Activated naive CD4-positive, alpha-beta T cell treated with anti-CD3 and anti-CD28 coated beads, Interleukin-2, amount 10 ng/mL, durations not matched to agents 7 days and 5 days (primary cell): Measurements from ENCODE around the gene ZNF732.
"Not testable (repeated sequence)": the region's sequence is repeated elsewhere in the genome, so short reads cannot be mapped to it uniquely, and the experiment has no call there.

Experiments used
- CTCF ChIA-PET: fragments of 350-600 bp; sonication (Branson Sonifier 250); formaldehyde crosslinking; loops from one replicate; lab custom pipeline; 2021; ENCODE audit warnings: antibody characterized with exemption; lab: Charles Lee
- DNase-seq: peaks from one replicate; pipeline ENCODE4 v3.0.0-alpha.2; 2020
- H3K27ac Mint-ChIP-seq: one replicate; pipeline ENCODE4 v1.8.0; 2021; ENCODE audit warnings: mild to moderate bottlenecking, moderate library complexity, mixed read lengths
- H3K27me3 Mint-ChIP-seq: one replicate; pipeline ENCODE4 v1.8.0; 2021; ENCODE audit warnings: mild to moderate bottlenecking, mixed read lengths
- H3K36me3 Mint-ChIP-seq: one replicate; pipeline ENCODE4 v1.8.0; 2021; ENCODE audit warnings: mixed read lengths
- H3K4me1 Mint-ChIP-seq: one replicate; pipeline ENCODE4 v1.8.0; 2021; ENCODE audit warnings: mixed read lengths
- H3K4me3 Mint-ChIP-seq: one replicate; pipeline ENCODE4 v1.8.0; 2021; ENCODE audit warnings: mild to moderate bottlenecking, moderate library complexity, mixed read lengths
- H3K9me3 Mint-ChIP-seq: one replicate; pipeline ENCODE4 v1.8.0; 2021; ENCODE audit warnings: mixed read lengths

ZNF732 gene

DNA sequence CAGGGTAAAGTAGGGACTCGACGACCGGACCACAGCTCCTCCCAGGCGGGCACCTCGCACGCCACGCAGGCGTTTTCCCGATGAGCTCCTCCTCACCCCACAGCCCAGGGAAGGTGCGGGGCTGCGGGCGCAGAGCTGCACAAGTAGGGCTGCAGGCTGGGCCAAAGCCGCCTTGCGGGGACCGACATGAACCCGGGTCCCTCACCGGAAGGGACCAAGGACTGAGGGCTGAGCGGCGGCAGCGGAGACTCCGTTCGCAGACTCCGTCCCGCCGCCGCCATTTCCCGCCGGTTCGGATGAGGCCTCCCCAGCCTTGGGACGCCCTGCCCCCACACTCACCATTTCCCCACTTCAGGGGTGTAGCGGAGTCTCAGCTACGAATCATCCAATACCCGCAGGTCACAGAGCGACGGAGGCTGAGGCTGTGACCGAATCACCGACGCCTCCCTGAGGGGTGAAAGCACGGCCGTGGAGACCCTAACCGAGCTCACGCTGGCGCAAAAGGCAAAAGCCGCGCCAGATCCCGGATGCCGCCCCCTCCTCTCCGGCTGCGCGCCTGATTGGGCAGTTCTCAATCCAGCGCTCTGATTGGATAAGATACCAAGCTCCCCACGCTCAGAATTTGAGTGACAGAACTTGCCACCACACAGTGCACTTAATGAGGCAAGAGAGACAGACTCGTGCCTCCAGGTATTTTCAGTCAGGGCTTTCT lies at the start of gene ZNF732:
Gene ZNF732, minus strand, starts transcription at position 506 of the 712 bp plus-strand sequence. Its CDS starts 164 bp downstream, at position 342.
- Mint-ChIP-seq H3K4me1 (peaks cover 13% of the 10 kb centered on the region), H3K27ac (no peak within 1 kb of the TSS), H3K9me3 (peaks cover 51% of the 10 kb centered on the region), H3K36me3 (peaks cover 7% of the 10 kb centered on the region), H3K4me3 (no peak within 1 kb of the TSS), H3K27me3 (peaks cover 26% of the 10 kb centered on the region)
- DNase-seq: no peak
- CTCF ChIA-PET: no interaction called here

DNA sequence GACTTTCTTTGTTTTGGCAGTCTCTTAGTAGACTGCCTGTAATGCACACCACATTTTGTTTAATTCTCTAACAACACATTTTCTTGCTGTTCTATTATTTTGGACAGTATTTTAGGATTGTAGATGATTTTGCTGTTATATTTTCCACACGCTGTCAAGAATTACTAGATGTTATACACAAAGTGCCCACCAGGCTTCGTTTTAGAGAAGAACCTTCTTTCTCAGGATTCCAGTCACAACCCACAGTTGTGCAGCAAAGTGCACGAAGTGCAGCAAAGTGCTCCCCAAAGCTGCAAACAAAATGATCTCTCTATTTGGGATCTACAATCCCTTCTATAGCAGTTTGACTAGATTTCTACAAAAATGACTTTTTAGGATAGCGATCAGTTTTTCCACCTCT lies 34.7 kb upstream of the ZNF732 start:
- peaks cover 60% of the 10 kb centered on the region for H3K9me3 Mint-ChIP-seq
- H3K36me3 Mint-ChIP-seq: peaks cover 82% of the 10 kb centered on the region
- peaks cover 35% of the 10 kb centered on the region for H3K4me1 Mint-ChIP-seq
- peaks cover 4% of the 10 kb centered on the region for H3K27me3 Mint-ChIP-seq
- H3K4me3 Mint-ChIP-seq: no peak overlapping the region
- H3K27ac Mint-ChIP-seq: no peak overlapping the region
- CTCF ChIA-PET: no interaction called here
- no peak for DNase-seq

DNA sequence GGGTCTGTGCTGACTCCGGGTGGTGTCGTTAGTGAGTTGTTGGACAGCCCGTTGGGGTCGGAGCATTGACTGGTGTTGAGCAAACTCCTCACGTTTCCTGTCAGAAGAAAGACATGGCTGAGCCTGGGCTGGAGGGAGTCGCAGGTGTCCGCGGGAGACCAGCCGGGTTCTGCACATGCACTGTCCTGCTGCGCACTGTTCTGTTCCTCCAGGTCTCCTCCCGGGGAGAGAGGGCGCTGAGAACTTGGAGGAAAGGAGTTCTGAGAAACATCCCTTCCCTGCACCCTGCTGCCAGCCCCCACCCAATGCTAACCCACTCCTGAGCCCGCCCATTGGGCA lies 33.5 kb upstream of the ZNF732 start:
- peaks cover 62% of the 10 kb centered on the region for H3K9me3 Mint-ChIP-seq
- no peak for DNase-seq
- CTCF ChIA-PET: no interaction called here
- H3K36me3 Mint-ChIP-seq: peaks cover 78% of the 10 kb centered on the region
- H3K27me3 Mint-ChIP-seq: peaks cover 4% of the 10 kb centered on the region
- H3K4me3 Mint-ChIP-seq: peak overlapping the region; percentile 99
- H3K27ac Mint-ChIP-seq: peak overlapping the region; percentile 99
- peaks cover 35% of the 10 kb centered on the region for H3K4me1 Mint-ChIP-seq

DNA sequence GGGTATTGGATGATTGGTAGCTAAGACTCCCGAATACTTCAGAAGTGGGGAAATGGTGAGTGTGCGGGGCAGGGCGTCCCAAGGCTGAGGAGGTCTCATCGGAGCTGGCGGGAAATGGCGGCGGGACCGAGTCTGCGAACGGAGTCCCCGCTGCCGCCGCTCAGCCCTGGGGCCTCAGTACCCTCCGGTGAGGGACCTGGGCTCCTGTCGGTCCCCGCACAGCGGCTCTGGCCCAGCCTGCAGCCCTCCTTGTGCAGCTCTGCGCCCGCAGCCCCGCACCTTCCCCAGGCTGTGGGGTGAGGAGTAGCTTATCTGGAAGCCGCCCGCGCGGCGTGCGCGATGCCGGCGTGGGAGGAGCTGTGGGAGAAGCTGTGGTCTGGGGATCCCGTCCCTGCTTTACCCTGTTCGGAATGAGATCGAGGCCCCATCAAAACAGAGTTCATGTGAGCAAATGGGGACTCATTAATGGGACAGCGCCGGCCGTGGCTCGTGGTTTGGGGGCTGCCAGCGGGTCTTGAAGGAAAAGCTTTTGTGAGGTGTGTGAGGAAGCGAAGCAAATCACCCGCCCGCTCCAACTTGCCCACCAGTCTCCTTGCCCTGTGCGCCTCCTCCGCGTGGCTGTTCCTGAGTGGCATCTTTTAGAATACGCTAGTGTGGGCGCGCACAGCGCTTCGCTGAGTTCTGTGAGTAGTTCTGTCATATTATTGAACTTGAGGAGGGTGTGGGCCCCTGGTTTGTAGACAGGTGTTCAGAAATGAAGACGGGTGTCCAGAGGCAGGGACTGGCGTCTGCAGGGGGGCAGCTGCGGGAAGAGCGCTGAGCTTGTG lies 32.9 kb upstream of the ZNF732 start:
- CTCF ChIA-PET: no interaction called here
- Mint-ChIP-seq H3K9me3 (peaks cover 60% of the 10 kb centered on the region), H3K27me3 (peaks cover 4% of the 10 kb centered on the region), H3K4me1 (peaks cover 35% of the 10 kb centered on the region), H3K4me3 (peak overlapping the region; percentile 99), H3K27ac (peak overlapping the region; percentile 99), H3K36me3 (peaks cover 75% of the 10 kb centered on the region)
- DNase-seq: peak; percentile 64

DNA sequence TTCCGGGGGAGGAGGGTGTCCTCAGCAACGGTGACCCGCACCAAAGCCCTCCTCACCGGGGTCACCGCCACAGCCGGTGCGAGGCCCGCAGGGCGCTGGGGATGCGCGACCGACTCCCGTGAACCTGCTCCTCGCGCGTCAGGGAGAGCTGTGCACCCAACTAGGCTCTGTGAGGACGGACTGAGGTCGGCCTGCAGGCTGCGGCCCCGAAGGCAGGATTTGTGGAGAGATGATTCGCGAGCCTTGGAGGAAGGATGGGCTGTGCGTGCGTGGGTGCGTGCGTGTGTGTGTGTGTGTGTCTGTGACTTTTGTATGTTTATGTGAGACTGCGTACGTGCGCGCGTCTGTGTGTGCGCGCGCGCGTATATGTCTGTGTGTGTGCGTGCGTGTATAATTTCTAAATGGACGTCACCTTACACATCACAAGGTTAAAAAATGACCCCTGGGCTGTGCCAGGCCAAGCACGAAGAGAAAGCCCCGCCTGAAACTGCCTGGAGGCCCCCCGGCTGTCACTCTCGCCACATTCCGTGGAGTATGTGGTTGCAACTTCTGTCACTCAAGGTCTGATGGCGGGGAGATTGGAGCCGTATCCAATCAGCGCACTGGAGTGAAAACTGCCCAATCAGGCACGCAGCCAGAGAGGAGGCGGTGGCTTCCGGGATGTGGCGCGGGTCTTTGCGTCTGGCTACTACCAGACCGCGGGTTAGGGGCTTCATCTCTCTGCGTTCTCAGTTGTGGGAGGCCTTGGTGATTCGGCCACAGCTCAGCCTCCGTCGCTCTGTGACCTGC lies 32.1 kb upstream of the ZNF732 start, which contains the start of gene ZNF141:
Gene ZNF141, plus strand, starts transcription at position 672 of the 789 bp plus-strand sequence. CDS start 170 bp downstream, outside the sequence.
- peaks cover 4% of the 10 kb centered on the region for H3K27me3 Mint-ChIP-seq
- DNase-seq: peak; percentile 96
- peaks cover 35% of the 10 kb centered on the region for H3K4me1 Mint-ChIP-seq
- CTCF ChIA-PET: no interaction called here
- peaks cover 67% of the 10 kb centered on the region for H3K36me3 Mint-ChIP-seq
- peak within 1 kb of the TSS; percentile 99 for H3K4me3 Mint-ChIP-seq
- H3K27ac Mint-ChIP-seq: peak within 1 kb of the TSS; percentile 99
- peaks cover 54% of the 10 kb centered on the region for H3K9me3 Mint-ChIP-seq

DNA sequence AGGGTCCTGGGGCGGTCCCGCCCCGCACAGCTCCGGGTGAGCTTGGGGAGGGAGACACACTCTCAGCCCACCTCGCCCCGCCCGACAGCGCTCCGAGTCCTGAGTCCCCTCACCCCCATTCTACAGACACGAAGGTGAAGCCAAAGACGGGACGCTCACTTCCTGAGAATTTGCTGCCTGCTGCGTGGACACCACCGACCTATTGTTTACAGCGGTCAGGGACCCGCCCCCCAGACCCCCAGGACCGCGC lies 31.5 kb upstream of the ZNF732 start:
- CTCF ChIA-PET: no interaction called here
- no peak for DNase-seq

DNA sequence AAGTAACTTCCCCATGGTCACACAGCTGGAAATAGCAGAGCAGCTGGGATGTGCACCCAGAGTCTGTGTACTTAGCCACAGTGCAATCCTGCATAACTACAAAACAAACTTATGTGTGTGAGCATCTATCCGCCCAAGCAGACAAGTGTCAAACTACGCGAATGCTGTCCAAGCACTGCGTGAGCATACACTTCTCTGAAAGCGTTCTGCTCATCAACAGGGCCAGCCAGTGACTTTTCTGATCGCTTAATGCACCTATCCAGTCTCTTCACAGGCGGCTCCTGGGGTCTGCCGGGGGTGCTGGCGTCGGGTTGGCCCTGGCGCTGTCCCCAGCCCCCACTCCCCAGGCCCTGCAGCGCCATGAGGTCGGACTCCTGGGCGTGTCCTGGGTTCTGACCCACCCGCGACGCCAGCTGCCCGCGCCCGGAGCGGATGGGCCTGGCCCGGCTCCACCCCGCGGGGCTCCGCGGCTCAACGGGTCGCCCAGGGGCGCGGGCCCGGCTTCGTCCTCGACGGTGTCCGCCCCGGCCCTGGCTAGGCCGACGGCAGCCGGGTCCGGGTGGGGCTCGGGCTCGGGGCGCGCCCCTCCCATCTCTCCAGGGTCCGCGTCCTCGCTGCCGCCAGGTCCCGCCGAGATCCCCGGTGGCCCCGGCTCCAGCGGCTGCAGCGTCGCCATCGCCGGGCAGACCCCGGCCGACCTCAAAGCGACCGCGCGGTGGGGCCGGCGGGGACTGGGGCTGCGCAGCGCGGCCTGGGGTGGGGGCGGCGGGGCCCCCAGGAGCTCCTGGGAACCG lies 31.0 kb upstream of the ZNF732 start:
- Mint-ChIP-seq H3K27ac (peak overlapping the region; percentile 85), H3K4me3 (peak overlapping the region; percentile 73), H3K9me3 (peaks cover 45% of the 10 kb centered on the region), H3K27me3 (peaks cover 4% of the 10 kb centered on the region), H3K4me1 (peaks cover 35% of the 10 kb centered on the region), H3K36me3 (peaks cover 56% of the 10 kb centered on the region)
- CTCF ChIA-PET: no interaction called here
- DNase-seq: peak; percentile 21

More for the DNA sequence above, 31.5 kb upstream of the ZNF732 start:
- peaks cover 50% of the 10 kb centered on the region for H3K9me3 Mint-ChIP-seq
- H3K27me3 Mint-ChIP-seq: peaks cover 4% of the 10 kb centered on the region
- peaks cover 35% of the 10 kb centered on the region for H3K4me1 Mint-ChIP-seq
- H3K27ac Mint-ChIP-seq: peak overlapping the region; percentile 99
- H3K36me3 Mint-ChIP-seq: peaks cover 62% of the 10 kb centered on the region
- H3K4me3 Mint-ChIP-seq: peak overlapping the region; percentile 99

DNA sequence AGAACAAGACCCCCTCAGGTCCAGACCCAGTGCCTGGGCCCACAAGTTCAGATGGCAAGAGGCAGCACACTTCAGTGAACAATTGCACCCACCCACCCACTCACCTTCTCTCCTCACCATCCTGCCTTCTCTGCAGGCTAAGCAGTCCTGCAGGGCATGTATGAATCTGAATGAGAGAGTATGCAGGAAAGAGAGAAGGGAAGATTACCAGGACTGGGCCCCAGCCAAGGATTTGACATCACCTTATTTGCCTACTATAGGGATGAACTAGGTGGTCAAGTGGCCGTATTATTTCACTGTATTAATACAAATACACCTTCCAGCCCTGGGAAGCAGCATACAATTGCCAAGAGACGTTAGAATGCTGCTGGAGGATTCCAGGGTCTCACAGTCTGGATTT lies 30.2 kb upstream of the ZNF732 start:
- H3K27ac Mint-ChIP-seq: peak overlapping the region; percentile 85
- CTCF ChIA-PET: no interaction called here

DNA sequence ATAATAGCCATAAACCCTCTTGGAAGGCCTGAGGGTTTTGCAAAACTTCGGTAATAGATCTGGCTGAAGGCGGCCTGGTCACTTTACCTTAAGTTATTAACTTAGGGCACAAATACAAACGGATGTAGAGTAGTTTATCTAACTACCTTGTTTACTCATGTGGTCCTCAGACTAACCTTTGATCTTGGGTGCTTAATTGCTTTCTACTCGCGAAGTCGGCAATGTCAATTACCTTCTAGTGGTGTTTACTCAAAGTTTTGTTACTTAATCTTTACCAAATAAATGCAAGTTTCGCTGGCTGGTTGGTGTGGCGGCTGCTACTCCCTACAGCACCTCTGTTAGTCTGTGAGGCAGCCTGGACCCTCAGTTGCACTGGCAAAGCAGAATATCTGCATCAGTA lies 23.5 kb upstream of the ZNF732 start:
- peaks cover 1% of the 10 kb centered on the region for H3K36me3 Mint-ChIP-seq
- DNase-seq: no peak
- CTCF ChIA-PET: no interaction called here
- peaks cover 28% of the 10 kb centered on the region for H3K9me3 Mint-ChIP-seq
- H3K4me3 Mint-ChIP-seq: no peak overlapping the region
- no peak overlapping the region for H3K27ac Mint-ChIP-seq
- H3K4me1 Mint-ChIP-seq: no peaks in the 10 kb centered on the region
- H3K27me3 Mint-ChIP-seq: no peaks in the 10 kb centered on the region

More for the DNA sequence above, 30.2 kb upstream of the ZNF732 start:
- no peak for DNase-seq
- H3K36me3 Mint-ChIP-seq: peaks cover 49% of the 10 kb centered on the region
- H3K4me3 Mint-ChIP-seq: peak overlapping the region; percentile 73
- H3K4me1 Mint-ChIP-seq: peaks cover 34% of the 10 kb centered on the region
- H3K27me3 Mint-ChIP-seq: peaks cover 4% of the 10 kb centered on the region
- H3K9me3 Mint-ChIP-seq: peaks cover 42% of the 10 kb centered on the region

DNA sequence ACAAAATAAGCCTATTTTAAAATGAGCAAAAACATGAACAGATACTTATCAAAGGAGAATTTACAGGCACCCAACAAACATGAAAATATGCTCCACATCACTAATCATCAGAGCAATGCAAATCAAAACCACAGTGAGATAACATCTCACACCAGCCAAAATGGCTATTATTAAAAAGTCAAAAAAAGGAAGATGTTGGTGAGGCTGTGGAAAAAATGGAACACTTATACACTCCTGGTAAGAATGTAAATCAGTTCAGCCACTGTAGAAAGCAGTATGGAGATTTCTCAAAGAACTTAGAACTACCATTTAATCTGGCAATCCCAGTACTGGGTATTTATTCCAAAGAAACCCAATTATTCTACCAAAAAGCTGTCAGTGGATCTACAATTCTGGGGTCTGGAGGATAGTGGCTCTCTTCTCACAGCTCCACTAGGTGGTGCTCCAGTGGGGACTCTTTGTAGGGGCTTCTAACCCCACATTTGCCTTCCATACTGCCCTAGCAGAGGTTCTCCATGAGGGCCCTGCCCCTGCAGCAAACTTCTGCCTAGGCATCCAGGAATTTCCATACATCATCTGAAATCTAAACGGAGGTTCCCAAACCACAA lies 9.1 kb upstream of the ZNF732 start:
- Mint-ChIP-seq H3K36me3 (no peaks in the 10 kb centered on the region), H3K4me1 (no peaks in the 10 kb centered on the region), H3K4me3 (no peak overlapping the region), H3K9me3 (peaks cover 46% of the 10 kb centered on the region), H3K27me3 (no peaks in the 10 kb centered on the region), H3K27ac (no peak overlapping the region)
- CTCF ChIA-PET: no interaction called here
- no peak for DNase-seq

DNA sequence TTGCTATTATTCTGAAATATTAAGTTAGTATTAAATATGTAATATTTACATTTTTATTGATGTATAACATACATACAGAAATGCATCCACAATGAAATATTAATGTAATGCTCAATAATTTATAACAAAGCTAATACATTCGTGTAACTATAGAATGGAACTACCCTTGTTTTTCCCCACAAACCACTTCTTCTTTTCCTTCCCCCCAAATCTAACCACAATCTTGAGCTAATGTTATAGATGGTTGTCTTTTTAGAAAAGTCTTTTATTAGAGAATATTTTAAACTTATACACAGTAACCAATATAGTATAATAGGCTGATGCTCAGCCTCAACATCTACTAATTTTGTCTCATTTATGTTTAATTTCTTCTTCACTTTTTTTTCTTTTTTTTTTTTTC lies 4.5 kb upstream of the ZNF732 start:
- Mint-ChIP-seq H3K27me3 (peaks cover 12% of the 10 kb centered on the region), H3K4me3 (no peak overlapping the region), H3K9me3 (peaks cover 36% of the 10 kb centered on the region), H3K4me1 (peaks cover 13% of the 10 kb centered on the region), H3K27ac (no peak overlapping the region), H3K36me3 (no peaks in the 10 kb centered on the region)
- CTCF ChIA-PET: no interaction called here
- no peak for DNase-seq

DNA sequence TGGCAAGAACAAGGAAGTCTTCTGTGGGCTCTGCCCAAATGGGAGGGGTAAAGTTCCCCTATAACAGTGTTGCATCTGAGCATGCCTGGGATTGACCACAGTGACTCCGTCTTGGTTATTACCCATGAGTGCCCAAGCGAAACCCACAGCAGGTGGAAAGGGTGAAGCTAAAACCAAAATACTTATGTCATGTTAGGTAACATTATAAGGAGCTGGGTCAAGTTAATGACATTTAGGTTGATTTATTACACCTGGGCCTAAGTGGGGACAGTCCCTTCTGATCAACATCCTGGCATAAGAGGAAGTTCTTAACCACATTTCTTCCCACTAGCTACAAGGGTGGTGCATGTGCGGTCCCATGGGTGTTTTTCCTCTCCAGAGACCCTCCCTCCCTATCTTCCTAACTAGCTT lies 1.3 kb upstream of the ZNF732 start:
- no peak overlapping the region for H3K27ac Mint-ChIP-seq
- H3K4me3 Mint-ChIP-seq: no peak overlapping the region
- H3K4me1 Mint-ChIP-seq: peaks cover 13% of the 10 kb centered on the region
- peaks cover 26% of the 10 kb centered on the region for H3K27me3 Mint-ChIP-seq
- CTCF ChIA-PET: no interaction called here
- no peak for DNase-seq
- peaks cover 52% of the 10 kb centered on the region for H3K9me3 Mint-ChIP-seq
- H3K36me3 Mint-ChIP-seq: peaks cover 5% of the 10 kb centered on the region

DNA sequence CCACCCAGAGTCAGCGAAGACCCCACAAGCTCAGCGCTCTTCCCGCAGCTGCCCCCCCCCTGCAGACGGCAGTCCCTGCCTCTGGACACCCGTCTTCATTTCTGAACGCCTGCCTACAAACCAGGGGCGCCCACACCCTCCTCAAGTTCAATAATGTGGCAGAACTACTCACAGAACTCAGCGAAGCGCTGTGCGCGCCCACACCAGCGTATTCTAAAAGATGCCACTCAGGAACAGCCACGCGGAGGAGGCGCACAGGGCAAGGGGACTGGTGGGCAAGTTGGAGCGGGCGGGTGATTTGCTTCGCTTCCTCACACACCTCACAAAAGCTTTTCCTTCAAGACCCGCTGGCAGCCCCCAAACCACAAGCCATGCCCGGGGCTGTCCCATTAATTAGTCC lies 758 bp downstream of the ZNF732 start:
- H3K9me3 Mint-ChIP-seq: peaks cover 51% of the 10 kb centered on the region
- H3K27ac Mint-ChIP-seq, CTCF ChIA-PET, DNase-seq, H3K36me3 Mint-ChIP-seq, H3K4me3 Mint-ChIP-seq: not testable (repeated sequence)
- peaks cover 13% of the 10 kb centered on the region for H3K4me1 Mint-ChIP-seq
- H3K27me3 Mint-ChIP-seq: peaks cover 26% of the 10 kb centered on the region
